ENCODE measurements around the gene ZNF677.
"Not testable (repeated sequence)": the region's sequence is repeated elsewhere in the genome, so short reads cannot be mapped to it uniquely, and the experiment has no call there.

ZNF677 gene
- 2.6 to 5.4 (median 3.3) reads per million in 3 donors for total RNA-seq

GRCh38 chr19:53254411-53255341 is at the start of gene ZNF677:
ZNF677 (minus strand) TSS chr19:53254873; CDS start chr19:53251550, 3,323 bp downstream.
- Histone ChIP-seq H3K4me3 (ENCODE audit: insufficient read depth, low read depth, low read length, poor library complexity, severe bottlenecking) (peak within 1 kb of the TSS; percentile 77), H3K27me3 (replicated peaks; ENCODE audit: control insufficient read depth, insufficient read depth, low read length, poor library complexity, severe bottlenecking) (no peaks in the 10 kb centered on the region), H3K27ac (ENCODE audit: insufficient read depth, low read length, poor library complexity, severe bottlenecking) (no peak within 1 kb of the TSS), H3K4me1 (ENCODE audit: control insufficient read depth, insufficient read depth, low read length, poor library complexity, severe bottlenecking) (peaks cover 3% of the 10 kb centered on the region), H3K36me3 (ENCODE audit: control insufficient read depth, insufficient read depth, low read length) (peaks cover 5% of the 10 kb centered on the region), H3K9me3 (ENCODE audit: control insufficient read depth, low read length) (no peaks in the 10 kb centered on the region)
- peak; percentile 55 to 73 (median 57) for DNase-seq

GRCh38 chr19:53301341-53301740 is 46.7 kb upstream of the ZNF677 start:
- not testable (repeated sequence) for DNase-seq; H3K4me3 ChIP-seq (ENCODE audit: insufficient read depth, low read depth, low read length, poor library complexity, severe bottlenecking); H3K27me3 ChIP-seq (replicated peaks; ENCODE audit: control insufficient read depth, insufficient read depth, low read length, poor library complexity, severe bottlenecking); H3K27ac ChIP-seq (ENCODE audit: insufficient read depth, low read length, poor library complexity, severe bottlenecking); H3K36me3 ChIP-seq (ENCODE audit: control insufficient read depth, insufficient read depth, low read length); H3K4me1 ChIP-seq (ENCODE audit: control insufficient read depth, insufficient read depth, low read length, poor library complexity, severe bottlenecking); H3K9me3 ChIP-seq (ENCODE audit: control insufficient read depth, low read length)

GRCh38 chr19:53294786-53295441 is 40.2 kb upstream of the ZNF677 start:
- Histone ChIP-seq H3K27me3 (replicated peaks; ENCODE audit: control insufficient read depth, insufficient read depth, low read length, poor library complexity, severe bottlenecking) (no peaks in the 10 kb centered on the region), H3K9me3 (ENCODE audit: control insufficient read depth, low read length) (peaks cover 4% of the 10 kb centered on the region), H3K4me1 (ENCODE audit: control insufficient read depth, insufficient read depth, low read length, poor library complexity, severe bottlenecking) (no peaks in the 10 kb centered on the region), H3K36me3 (ENCODE audit: control insufficient read depth, insufficient read depth, low read length) (no peaks in the 10 kb centered on the region), H3K4me3 (ENCODE audit: insufficient read depth, low read depth, low read length, poor library complexity, severe bottlenecking) (no peak overlapping the region), H3K27ac (ENCODE audit: insufficient read depth, low read length, poor library complexity, severe bottlenecking) (no peak overlapping the region)
- DNase-seq, result no peak

- no peak overlapping the region for H3K4me3 ChIP-seq (ENCODE audit: insufficient read depth, low read depth, low read length, poor library complexity, severe bottlenecking)
- peaks cover 4% of the 10 kb centered on the region for H3K9me3 ChIP-seq (ENCODE audit: control insufficient read depth, low read length)
- H3K27ac ChIP-seq (ENCODE audit: insufficient read depth, low read length, poor library complexity, severe bottlenecking), result no peak overlapping the region
Measured at GRCh38 chr19:53290758-53291549, 36.3 kb upstream of the ZNF677 start.

GRCh38 chr19:53285087-53285486 is 30.4 kb upstream of the ZNF677 start:
- no peaks in the 10 kb centered on the region for H3K36me3 ChIP-seq (ENCODE audit: control insufficient read depth, insufficient read depth, low read length)
- H3K27me3 ChIP-seq (replicated peaks; ENCODE audit: control insufficient read depth, insufficient read depth, low read length, poor library complexity, severe bottlenecking), result no peaks in the 10 kb centered on the region
- H3K27ac ChIP-seq (ENCODE audit: insufficient read depth, low read length, poor library complexity, severe bottlenecking), result no peak overlapping the region
- H3K4me3 ChIP-seq (ENCODE audit: insufficient read depth, low read depth, low read length, poor library complexity, severe bottlenecking), result no peak overlapping the region
- DNase-seq, result no peak
- H3K9me3 ChIP-seq (ENCODE audit: control insufficient read depth, low read length), result no peaks in the 10 kb centered on the region
- no peaks in the 10 kb centered on the region for H3K4me1 ChIP-seq (ENCODE audit: control insufficient read depth, insufficient read depth, low read length, poor library complexity, severe bottlenecking)

More at GRCh38 chr19:53290758-53291549, 36.3 kb upstream of the ZNF677 start:
- no peak for DNase-seq
- no peaks in the 10 kb centered on the region for H3K36me3 ChIP-seq (ENCODE audit: control insufficient read depth, insufficient read depth, low read length)
- H3K4me1 ChIP-seq (ENCODE audit: control insufficient read depth, insufficient read depth, low read length, poor library complexity, severe bottlenecking), result no peaks in the 10 kb centered on the region
- no peaks in the 10 kb centered on the region for H3K27me3 ChIP-seq (replicated peaks; ENCODE audit: control insufficient read depth, insufficient read depth, low read length, poor library complexity, severe bottlenecking)

- H3K36me3 ChIP-seq (ENCODE audit: control insufficient read depth, insufficient read depth, low read length); H3K4me1 ChIP-seq (ENCODE audit: control insufficient read depth, insufficient read depth, low read length, poor library complexity, severe bottlenecking); H3K27ac ChIP-seq (ENCODE audit: insufficient read depth, low read length, poor library complexity, severe bottlenecking); H3K4me3 ChIP-seq (ENCODE audit: insufficient read depth, low read depth, low read length, poor library complexity, severe bottlenecking); H3K27me3 ChIP-seq (replicated peaks; ENCODE audit: control insufficient read depth, insufficient read depth, low read length, poor library complexity, severe bottlenecking); DNase-seq; H3K9me3 ChIP-seq (ENCODE audit: control insufficient read depth, low read length): not testable (repeated sequence)
Measured at GRCh38 chr19:53281947-53282346, 27.3 kb upstream of the ZNF677 start.

GRCh38 chr19:53275480-53275879 is 20.8 kb upstream of the ZNF677 start:
- Histone ChIP-seq H3K36me3 (ENCODE audit: control insufficient read depth, insufficient read depth, low read length) (no peaks in the 10 kb centered on the region), H3K9me3 (ENCODE audit: control insufficient read depth, low read length) (no peaks in the 10 kb centered on the region), H3K4me1 (ENCODE audit: control insufficient read depth, insufficient read depth, low read length, poor library complexity, severe bottlenecking) (no peaks in the 10 kb centered on the region), H3K27ac (ENCODE audit: insufficient read depth, low read length, poor library complexity, severe bottlenecking) (no peak overlapping the region), H3K4me3 (ENCODE audit: insufficient read depth, low read depth, low read length, poor library complexity, severe bottlenecking) (no peak overlapping the region), H3K27me3 (replicated peaks; ENCODE audit: control insufficient read depth, insufficient read depth, low read length, poor library complexity, severe bottlenecking) (no peaks in the 10 kb centered on the region)
- DNase-seq, result no peak

- no peaks in the 10 kb centered on the region for H3K4me1 ChIP-seq (ENCODE audit: control insufficient read depth, insufficient read depth, low read length, poor library complexity, severe bottlenecking)
- no peak overlapping the region for H3K4me3 ChIP-seq (ENCODE audit: insufficient read depth, low read depth, low read length, poor library complexity, severe bottlenecking)
- H3K27me3 ChIP-seq (replicated peaks; ENCODE audit: control insufficient read depth, insufficient read depth, low read length, poor library complexity, severe bottlenecking), result no peaks in the 10 kb centered on the region
- no peaks in the 10 kb centered on the region for H3K36me3 ChIP-seq (ENCODE audit: control insufficient read depth, insufficient read depth, low read length)
- no peak for DNase-seq
- no peaks in the 10 kb centered on the region for H3K9me3 ChIP-seq (ENCODE audit: control insufficient read depth, low read length)
- H3K27ac ChIP-seq (ENCODE audit: insufficient read depth, low read length, poor library complexity, severe bottlenecking), result no peak overlapping the region
Measured at GRCh38 chr19:53272044-53272443, 17.4 kb upstream of the ZNF677 start.

GRCh38 chr19:53269861-53270260 is 15.2 kb upstream of the ZNF677 start:
- not testable (repeated sequence) for H3K36me3 ChIP-seq (ENCODE audit: control insufficient read depth, insufficient read depth, low read length); H3K27me3 ChIP-seq (replicated peaks; ENCODE audit: control insufficient read depth, insufficient read depth, low read length, poor library complexity, severe bottlenecking); H3K4me3 ChIP-seq (ENCODE audit: insufficient read depth, low read depth, low read length, poor library complexity, severe bottlenecking); H3K27ac ChIP-seq (ENCODE audit: insufficient read depth, low read length, poor library complexity, severe bottlenecking); H3K9me3 ChIP-seq (ENCODE audit: control insufficient read depth, low read length); DNase-seq; H3K4me1 ChIP-seq (ENCODE audit: control insufficient read depth, insufficient read depth, low read length, poor library complexity, severe bottlenecking)

All from effector memory CD4-positive, alpha-beta T cell (primary cell).